Stimulated activated naive B cell treated with anti-CD40 and anti-IgM and Interleukin-4, amounts not matched to agents 10 μg/mL and 1 μg/mL and 100 μg/mL, for 72 hours (primary cell): ENCODE data around the gene HYI.

Experiments
- ATAC-seq, 2 donors: fragments of 150-1000 bp; cut with Tn5 transposase; replicated peaks; 2 replicates each; pipeline ENCODE4 v1.10.0; 2021; ENCODE audit warnings: moderate library complexity in 1 of 2
- DNase-seq: peaks from one replicate; pipeline ENCODE4 v3.0.0; 2021
- H3K27ac Mint-ChIP-seq: one replicate; pipeline ENCODE4 v1.8.0; 2022; ENCODE audit warnings: mild to moderate bottlenecking, mixed read lengths
- H3K27me3 Mint-ChIP-seq, 2 donors: one replicate each; pipeline ENCODE4 v1.8.0; 2022; ENCODE audit warnings: mixed read lengths in 2 of 2
- H3K36me3 Mint-ChIP-seq, 2 donors: one replicate each; pipeline ENCODE4 v1.8.0; 2022; ENCODE audit warnings: mixed read lengths in 2 of 2, mild to moderate bottlenecking in 1 of 2
- H3K4me1 Mint-ChIP-seq, 2 donors: one replicate each; pipeline ENCODE4 v1.8.0; 2022; ENCODE audit warnings: mixed read lengths in 2 of 2, mild to moderate bottlenecking in 1 of 2
- H3K4me3 Mint-ChIP-seq, 2 donors: one replicate each; pipeline ENCODE4 v1.8.0; 2022; ENCODE audit warnings: mild to moderate bottlenecking in 2 of 2, mixed read lengths in 2 of 2, moderate library complexity in 1 of 2
- H3K9me3 Mint-ChIP-seq, 2 donors: one replicate each; pipeline ENCODE4 v1.8.0; 2022; ENCODE audit warnings: mixed read lengths in 2 of 2, mild to moderate bottlenecking in 1 of 2

The HYI gene

DNA sequence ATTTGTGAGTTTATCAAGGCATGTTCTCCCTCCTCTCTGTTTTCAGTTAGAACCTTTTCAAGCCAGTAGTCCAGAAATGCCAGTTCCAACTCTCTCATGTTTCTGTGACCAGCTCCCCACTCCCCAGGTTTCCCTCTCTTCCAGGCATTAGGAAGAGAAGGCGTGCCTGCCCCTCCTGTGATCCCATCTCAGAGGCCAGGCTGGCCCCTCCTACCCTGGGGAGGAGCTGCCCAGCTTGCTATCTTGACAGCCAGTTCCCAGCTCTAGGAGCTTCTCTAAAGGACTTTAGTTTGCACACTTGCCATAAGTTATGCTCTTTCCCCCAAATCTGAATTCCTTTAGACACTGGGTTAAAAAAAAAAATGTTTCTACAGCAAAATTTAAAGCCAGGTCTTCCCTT is 8.9 kb downstream of the HYI start:
- H3K9me3 Mint-ChIP-seq: no peaks in the 10 kb centered on the region
- no peak overlapping the region for H3K27ac Mint-ChIP-seq
- no peak overlapping the region for H3K4me3 Mint-ChIP-seq
- H3K4me1 Mint-ChIP-seq: no peaks in the 10 kb centered on the region
- no peaks in the 10 kb centered on the region for H3K27me3 Mint-ChIP-seq
- DNase-seq (no peak), ATAC-seq (no peak)
- H3K36me3 Mint-ChIP-seq: peaks cover 56 to 72% of the 10 kb centered on the region in 2 donors

DNA sequence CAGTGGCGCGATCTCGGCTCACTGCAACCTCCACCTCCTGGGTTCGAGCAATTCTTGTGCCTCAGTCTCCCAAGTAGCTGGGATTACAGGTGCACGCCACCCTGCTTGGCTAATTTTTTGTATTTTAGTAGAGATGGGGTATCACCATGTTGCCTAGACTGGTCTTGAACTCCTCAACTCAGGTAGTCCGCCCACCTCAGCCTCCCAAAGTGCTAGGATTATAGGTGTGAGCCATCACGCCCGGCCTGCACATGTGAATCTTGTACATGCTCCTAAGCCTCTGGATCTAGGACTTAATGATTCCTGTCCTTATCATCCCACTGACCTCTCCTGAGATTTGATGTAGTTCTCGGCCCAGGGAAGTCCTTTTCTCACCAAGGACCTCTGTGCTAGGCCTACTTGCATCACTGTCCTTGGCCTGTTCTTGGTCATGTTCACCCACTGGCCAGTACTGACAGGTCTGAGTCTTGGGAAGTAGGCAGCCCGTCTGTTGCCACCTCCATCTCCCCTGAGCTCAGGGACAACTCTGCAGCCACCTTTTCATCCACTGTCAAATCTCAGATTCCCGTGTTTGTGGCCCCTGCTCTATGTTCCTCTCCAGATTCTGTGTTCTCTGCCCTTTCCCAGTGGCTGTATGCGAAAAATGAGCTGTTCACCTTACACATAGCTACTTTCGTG is 9.4 kb downstream of the HYI start:
- Mint-ChIP-seq H3K36me3 (peaks cover 58 to 70% of the 10 kb centered on the region in 2 donors), H3K27me3 (no peaks in the 10 kb centered on the region), H3K4me3 (no peak overlapping the region), H3K9me3 (no peaks in the 10 kb centered on the region), H3K27ac (no peak overlapping the region), H3K4me1 (no peaks in the 10 kb centered on the region)
- ATAC-seq (no peak), DNase-seq (no peak)

DNA sequence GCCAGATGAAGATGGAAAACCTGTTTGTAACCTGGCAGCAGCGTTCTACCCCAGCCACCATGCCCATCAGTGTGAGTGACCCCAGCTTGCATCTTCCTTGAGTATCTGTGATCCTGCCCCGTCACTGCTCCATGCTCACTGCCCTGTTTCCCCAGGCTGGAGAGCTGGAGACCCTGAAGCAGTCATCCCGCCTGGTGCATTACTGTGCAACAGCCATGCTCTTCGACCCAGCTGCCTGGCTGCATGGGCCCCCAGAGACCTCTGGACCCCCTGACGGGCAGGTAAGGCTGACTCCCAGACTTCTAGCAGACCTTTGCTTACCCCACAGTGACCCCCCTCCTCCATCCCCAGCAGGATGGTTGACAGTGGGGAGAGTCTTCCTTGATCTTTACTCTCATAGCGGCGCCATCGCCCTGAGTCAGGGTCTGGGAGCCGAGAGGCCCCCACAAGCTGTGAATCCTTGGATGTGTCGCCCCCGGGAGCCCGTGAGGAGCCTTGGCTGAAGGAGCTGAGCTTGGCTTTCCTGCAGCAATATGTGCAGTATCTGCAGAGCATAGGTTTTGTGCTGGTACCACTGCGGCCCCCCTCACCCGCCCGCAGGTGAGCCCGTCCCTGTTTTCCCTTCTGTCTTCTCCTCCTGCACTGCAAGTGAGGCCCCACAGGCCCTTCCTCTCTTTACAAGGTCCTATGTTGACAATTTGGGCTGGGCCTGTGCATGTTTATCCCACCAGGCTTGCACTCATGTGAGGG is 10.4 kb downstream of the HYI start:
- ATAC-seq: no peak
- H3K27me3 Mint-ChIP-seq: no peaks in the 10 kb centered on the region
- peaks cover 61 to 74% of the 10 kb centered on the region in 2 donors for H3K36me3 Mint-ChIP-seq
- no peak overlapping the region for H3K4me3 Mint-ChIP-seq
- no peak for DNase-seq
- H3K4me1 Mint-ChIP-seq: no peaks in the 10 kb centered on the region
- peak overlapping the region; percentile 42 for H3K27ac Mint-ChIP-seq
- no peaks in the 10 kb centered on the region for H3K9me3 Mint-ChIP-seq

DNA sequence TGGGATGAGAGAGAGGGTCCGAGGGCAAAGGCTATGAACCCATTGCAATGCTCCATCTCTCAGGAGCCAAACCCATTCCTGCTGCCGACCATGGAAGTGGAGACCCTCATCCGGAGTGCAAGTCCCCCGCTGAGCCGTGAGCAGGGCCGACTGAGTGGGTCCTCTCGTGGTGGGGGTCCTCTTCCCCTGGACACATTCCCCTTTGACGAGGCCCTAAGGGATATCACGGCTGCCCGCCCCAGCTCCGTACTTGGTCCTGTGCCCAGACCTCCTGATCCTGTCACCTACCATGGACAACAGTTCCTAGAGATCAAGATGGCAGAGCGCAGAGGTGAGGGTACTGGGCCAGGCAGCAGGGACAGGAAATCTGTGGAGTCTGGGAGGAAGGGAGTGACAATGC is 11.0 kb downstream of the HYI start:
- DNase-seq (no peak), ATAC-seq (no peak)
- no peak overlapping the region for H3K27ac Mint-ChIP-seq
- H3K36me3 Mint-ChIP-seq: peaks cover 58 to 78% of the 10 kb centered on the region in 2 donors
- no peaks in the 10 kb centered on the region for H3K9me3 Mint-ChIP-seq
- no peak overlapping the region for H3K4me3 Mint-ChIP-seq
- H3K4me1 Mint-ChIP-seq: no peaks in the 10 kb centered on the region
- no peaks in the 10 kb centered on the region for H3K27me3 Mint-ChIP-seq

GRCh38 chr1:43441894-43442637 is 11.7 kb downstream of the HYI start:
- DNase-seq (no peak), ATAC-seq (no peak)
- no peak overlapping the region for H3K4me3 Mint-ChIP-seq
- no peaks in the 10 kb centered on the region for H3K4me1 Mint-ChIP-seq
- H3K36me3 Mint-ChIP-seq: peaks cover 61 to 79% of the 10 kb centered on the region in 2 donors
- H3K27ac Mint-ChIP-seq: peak overlapping the region; percentile 6
- no peaks in the 10 kb centered on the region for H3K27me3 Mint-ChIP-seq
- no peaks in the 10 kb centered on the region for H3K9me3 Mint-ChIP-seq

GRCh38 chr1:43441166-43441893 is 12.4 kb downstream of the HYI start:
- Mint-ChIP-seq H3K4me3 (no peak overlapping the region), H3K27ac (peak overlapping the region; percentile 6), H3K27me3 (no peaks in the 10 kb centered on the region), H3K36me3 (peaks cover 56 to 79% of the 10 kb centered on the region in 2 donors), H3K4me1 (no peaks in the 10 kb centered on the region), H3K9me3 (no peaks in the 10 kb centered on the region)
- no peak for ATAC-seq
- DNase-seq: no peak

DNA sequence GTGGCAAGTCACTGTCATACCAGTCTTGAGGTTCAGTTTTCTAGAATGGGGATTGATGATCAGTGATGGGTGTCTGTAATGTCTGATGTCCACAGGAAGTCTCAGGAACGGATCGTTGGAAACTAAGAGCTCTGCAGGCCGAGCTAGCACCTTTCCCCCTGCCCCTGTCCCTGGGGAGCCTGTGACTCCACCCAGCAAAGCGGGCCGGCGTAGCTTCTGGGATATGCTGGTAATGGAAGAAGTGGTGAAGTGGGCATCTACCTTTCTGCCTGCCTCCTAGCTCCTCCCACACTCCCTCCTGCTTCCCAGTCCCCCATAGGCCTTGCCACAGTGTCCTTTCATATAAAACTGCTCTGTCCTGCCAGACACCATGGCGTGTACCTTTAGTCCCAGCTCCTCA is 13.4 kb downstream of the HYI start:
- no peak for ATAC-seq
- DNase-seq: no peak
- Mint-ChIP-seq H3K27me3 (no peaks in the 10 kb centered on the region), H3K9me3 (no peaks in the 10 kb centered on the region), H3K4me1 (no peaks in the 10 kb centered on the region), H3K36me3 (peaks cover 51 to 78% of the 10 kb centered on the region in 2 donors), H3K27ac (no peak overlapping the region), H3K4me3 (no peak overlapping the region)

DNA sequence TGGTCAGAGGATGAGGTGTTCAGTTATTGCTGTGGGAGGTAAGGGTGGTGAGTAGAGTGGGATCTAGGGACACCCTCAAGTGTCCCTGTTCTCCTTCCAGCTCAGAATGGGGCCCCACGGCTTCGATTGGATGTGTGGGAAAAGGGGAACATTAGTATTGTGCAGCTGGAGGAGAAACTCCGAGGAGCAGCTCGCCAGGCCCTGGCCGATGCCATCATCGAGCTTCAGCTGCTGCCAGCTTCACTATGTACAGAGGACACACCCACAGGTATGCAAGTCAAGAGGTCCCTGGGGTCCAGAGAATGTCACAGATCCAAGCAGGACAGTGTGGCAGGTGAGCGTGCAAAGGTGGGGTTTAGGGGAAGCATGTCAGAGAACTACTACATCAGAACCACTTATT is 13.9 kb downstream of the HYI start:
- Mint-ChIP-seq H3K9me3 (no peaks in the 10 kb centered on the region), H3K27me3 (no peaks in the 10 kb centered on the region), H3K27ac (no peak overlapping the region), H3K4me3 (no peak overlapping the region), H3K36me3 (peaks cover 49 to 77% of the 10 kb centered on the region in 2 donors), H3K4me1 (no peaks in the 10 kb centered on the region)
- ATAC-seq: no peak
- no peak for DNase-seq

GRCh38 chr1:43438953-43439581 is 14.7 kb downstream of the HYI start:
- no peaks in the 10 kb centered on the region for H3K9me3 Mint-ChIP-seq
- peaks cover 46 to 72% of the 10 kb centered on the region in 2 donors for H3K36me3 Mint-ChIP-seq
- H3K27me3 Mint-ChIP-seq: no peaks in the 10 kb centered on the region
- H3K4me1 Mint-ChIP-seq: no peaks in the 10 kb centered on the region
- H3K4me3 Mint-ChIP-seq: no peak overlapping the region
- DNase-seq (no peak), ATAC-seq (no peak)
- peak overlapping the region; percentile 52 for H3K27ac Mint-ChIP-seq

DNA sequence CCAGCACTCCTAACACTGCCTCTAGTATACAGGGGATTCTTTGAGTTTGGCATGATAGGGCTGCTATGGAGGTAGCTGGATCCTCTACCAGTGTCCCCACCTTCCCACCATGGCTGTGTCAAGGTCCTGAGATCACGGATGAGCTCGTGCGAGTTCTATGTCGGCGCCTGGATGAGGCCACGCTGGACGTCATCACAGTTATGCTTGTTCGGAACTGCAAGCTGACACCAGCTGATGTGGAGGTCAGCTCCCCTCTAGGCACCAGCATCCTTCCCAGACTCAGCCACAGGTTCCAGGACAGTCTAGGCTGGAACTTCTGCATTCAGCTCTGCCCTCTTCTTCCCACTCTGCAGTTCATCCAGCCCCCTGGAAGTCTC is 15.2 kb downstream of the HYI start:
- Mint-ChIP-seq H3K27me3 (no peaks in the 10 kb centered on the region), H3K36me3 (peaks cover 41 to 72% of the 10 kb centered on the region in 2 donors), H3K27ac (peak overlapping the region; percentile 52), H3K4me3 (no peak overlapping the region), H3K9me3 (no peaks in the 10 kb centered on the region), H3K4me1 (no peaks in the 10 kb centered on the region)
- DNase-seq (no peak), ATAC-seq (no peak)

DNA sequence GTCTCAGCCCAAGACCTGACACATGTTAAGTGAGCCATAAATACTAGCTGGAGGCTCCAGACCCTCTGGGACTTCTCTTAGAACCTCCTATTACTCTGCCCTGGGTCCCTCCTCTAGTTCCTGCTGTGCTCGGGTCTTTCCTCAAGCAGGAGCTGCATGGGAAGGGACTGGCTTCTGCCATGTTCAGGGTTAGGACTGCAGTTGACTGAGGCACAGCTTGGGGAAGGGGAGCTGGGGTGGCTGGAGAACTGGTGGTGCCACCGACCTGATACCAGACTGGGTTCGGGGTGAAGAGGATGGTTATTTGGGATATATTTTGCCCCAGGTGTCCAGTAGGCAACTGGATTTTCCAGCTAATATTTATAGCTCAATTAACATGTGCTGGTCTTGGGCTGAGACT is 15.7 kb downstream of the HYI start:
- H3K9me3 Mint-ChIP-seq: no peaks in the 10 kb centered on the region
- DNase-seq (no peak), ATAC-seq (no peak)
- H3K36me3 Mint-ChIP-seq: peaks cover 39 to 73% of the 10 kb centered on the region in 2 donors
- no peak overlapping the region for H3K4me3 Mint-ChIP-seq
- no peaks in the 10 kb centered on the region for H3K4me1 Mint-ChIP-seq
- H3K27ac Mint-ChIP-seq: peak overlapping the region; percentile 26
- no peaks in the 10 kb centered on the region for H3K27me3 Mint-ChIP-seq

DNA sequence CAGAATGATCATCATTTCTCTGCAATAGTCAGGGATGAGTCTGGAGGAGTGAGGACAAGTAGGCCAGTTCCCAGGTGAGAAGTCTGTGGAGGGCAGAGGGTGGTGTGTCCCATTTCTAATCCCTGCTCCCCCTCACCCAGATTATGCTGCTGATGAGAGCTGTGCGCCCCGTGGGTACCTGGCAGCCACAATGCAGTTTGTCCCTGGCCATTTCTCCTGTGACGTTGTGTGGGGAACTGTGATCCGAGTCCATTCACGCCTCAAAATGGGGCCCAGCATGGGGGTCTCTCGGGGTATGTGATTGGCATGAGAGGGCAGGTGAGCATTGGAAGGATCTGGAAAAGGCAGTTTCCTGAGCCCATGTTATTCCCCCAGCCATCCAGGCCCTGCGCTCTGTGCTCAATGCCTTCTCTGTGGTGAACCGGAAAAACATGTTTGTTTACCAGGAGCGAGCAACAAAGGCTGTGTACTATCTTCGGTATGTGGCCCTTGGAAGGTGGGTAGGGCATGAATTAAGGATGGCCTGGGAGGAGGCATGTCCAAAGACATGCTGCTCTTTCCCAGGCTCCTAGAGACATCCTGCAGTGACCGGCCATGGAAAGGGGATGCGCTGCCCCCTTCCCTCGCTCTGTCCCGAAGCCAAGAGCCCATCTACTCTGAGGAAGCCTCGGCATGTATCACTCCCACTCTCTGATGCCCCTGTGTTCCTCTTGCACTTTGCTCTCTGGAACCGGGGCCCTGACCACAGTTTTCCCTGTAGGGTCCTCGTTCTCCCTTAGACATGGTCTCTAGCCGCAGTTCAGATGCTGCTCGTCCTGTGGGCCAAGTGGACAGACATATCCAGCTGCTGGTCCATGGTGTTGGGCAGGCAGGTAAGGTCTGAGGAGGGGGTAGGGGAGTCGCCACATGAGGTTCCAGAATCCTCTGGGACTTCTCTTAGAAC is 16.4 kb downstream of the HYI start:
- no peaks in the 10 kb centered on the region for H3K27me3 Mint-ChIP-seq
- H3K36me3 Mint-ChIP-seq: peaks cover 36 to 70% of the 10 kb centered on the region in 2 donors
- no peak for ATAC-seq
- no peaks in the 10 kb centered on the region for H3K9me3 Mint-ChIP-seq
- no peaks in the 10 kb centered on the region for H3K4me1 Mint-ChIP-seq
- DNase-seq: no peak
- H3K27ac Mint-ChIP-seq: peak overlapping the region; percentile 54
- H3K4me3 Mint-ChIP-seq: no peak overlapping the region

- H3K9me3 Mint-ChIP-seq: no peaks in the 10 kb centered on the region
- ATAC-seq: no peak
- no peak for DNase-seq
- H3K36me3 Mint-ChIP-seq: peaks cover 38 to 73% of the 10 kb centered on the region in 2 donors
- no peaks in the 10 kb centered on the region for H3K4me1 Mint-ChIP-seq
- no peak overlapping the region for H3K4me3 Mint-ChIP-seq
- no peaks in the 10 kb centered on the region for H3K27me3 Mint-ChIP-seq
- no peak overlapping the region for H3K27ac Mint-ChIP-seq
These were observed 17.4 kb downstream of the HYI start for GRCh38 chr1:43436371-43436770.
